Activated naive CD4-positive, alpha-beta T cell treated with anti-CD3 and anti-CD28 coated beads for 36 hours (primary cell): ENCODE data around the gene UNC79. TPM values are rescaled to one million over a fixed set of nuclear protein-coding genes. Genes with fewer than 3 reads are reported as not detected.

Experiments used
- CTCF ChIA-PET: fragments of 350-600 bp; sonication (Branson Sonifier 250); formaldehyde crosslinking; loops from one replicate; lab custom pipeline; 2021; ENCODE audit warnings: antibody characterized with exemption; lab: Charles Lee
- DNase-seq: peaks from one replicate; pipeline ENCODE4 v3.0.0-alpha.2; 2020
- H3K27ac Mint-ChIP-seq: one replicate; pipeline ENCODE4 v1.8.0; 2021; ENCODE audit warnings: mild to moderate bottlenecking, mixed read lengths
- H3K27me3 Mint-ChIP-seq: one replicate; pipeline ENCODE4 v1.8.0; 2021; ENCODE audit warnings: low read depth, mixed read lengths
- H3K36me3 Mint-ChIP-seq: one replicate; pipeline ENCODE4 v1.8.0; 2021; ENCODE audit warnings: low read depth, mixed read lengths
- H3K4me1 Mint-ChIP-seq: one replicate; pipeline ENCODE4 v1.8.0; 2021; ENCODE audit warnings: low read depth, mixed read lengths
- H3K4me3 Mint-ChIP-seq: one replicate; pipeline ENCODE4 v1.8.0; 2021; ENCODE audit warnings: mild to moderate bottlenecking, moderate library complexity, mixed read lengths
- H3K9me3 Mint-ChIP-seq: one replicate; pipeline ENCODE4 v1.8.0; 2021; ENCODE audit warnings: mixed read lengths
- intact Hi-C: fragments of 100-400 bp; cut with micrococcal nuclease; formaldehyde crosslinking; loops from one replicate; pipeline ENCODE4 v1.15.1; 2023
- total RNA-seq, 2 experiments: library from RNA; stranded (reverse); gene quantifications; one replicate each; pipeline ENCODE4 v1.2.3, GENCODE V29; 2021

Gene UNC79
- total RNA-seq, 2 experiments from 2014 or later: 0.02 to 0.07 TPM

- Mint-ChIP-seq H3K9me3 (peaks cover 4% of the 10 kb centered on the region), H3K4me1 (peaks cover 8% of the 10 kb centered on the region), H3K4me3 (no peak overlapping the region), H3K27ac (no peak overlapping the region), H3K36me3 (no peaks in the 10 kb centered on the region), H3K27me3 (peaks cover 20% of the 10 kb centered on the region)
- intact Hi-C loops: no loop called here
- peak; percentile 37 for DNase-seq
- CTCF ChIA-PET: no interaction called here
These were observed 217.9 kb downstream of the UNC79 start for GRCh38 chr14:93648440-93649168.

DNA sequence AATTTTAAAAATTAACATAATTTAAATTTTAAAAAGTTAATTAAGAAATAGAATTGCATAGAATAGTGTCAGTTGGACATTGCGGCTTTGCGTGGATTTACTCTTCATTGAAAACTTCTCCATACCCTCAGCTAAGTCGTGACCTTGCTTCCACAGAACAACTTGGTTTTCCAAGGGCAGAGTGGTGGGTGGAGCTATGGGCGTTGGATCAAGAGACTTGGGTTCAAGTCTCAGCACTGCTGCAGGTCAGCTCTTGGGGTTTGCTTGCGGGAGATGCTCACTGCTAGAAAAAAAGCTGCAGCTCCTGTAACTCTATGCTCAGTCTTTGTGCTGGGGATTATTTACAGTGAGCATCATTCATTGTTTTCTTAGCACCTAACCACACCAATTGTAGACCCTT lies 223.9 kb downstream of the UNC79 start:
- DNase-seq: no peak
- no peak overlapping the region for H3K4me3 Mint-ChIP-seq
- H3K4me1 Mint-ChIP-seq: no peaks in the 10 kb centered on the region
- H3K27me3 Mint-ChIP-seq: peaks cover 20% of the 10 kb centered on the region
- CTCF ChIA-PET: interaction anchor here (0.6 to 2.8 kb wide), 16 partner anchors 8 to 285 kb away, joined by 3 to 9 read pairs (median 5); no protein-coding TSS in a partner anchor
- no peaks in the 10 kb centered on the region for H3K36me3 Mint-ChIP-seq
- intact Hi-C loops: loop anchor here (10.0 kb wide), 1 partner anchor 350 kb away; no protein-coding TSS in a partner anchor
- H3K27ac Mint-ChIP-seq: no peak overlapping the region
- no peaks in the 10 kb centered on the region for H3K9me3 Mint-ChIP-seq

GRCh38 chr14:93655078-93655750 lies 224.5 kb downstream of the UNC79 start:
- Mint-ChIP-seq H3K27me3 (peaks cover 16% of the 10 kb centered on the region), H3K4me3 (no peak overlapping the region), H3K36me3 (no peaks in the 10 kb centered on the region), H3K9me3 (no peaks in the 10 kb centered on the region), H3K4me1 (no peaks in the 10 kb centered on the region), H3K27ac (no peak overlapping the region)
- CTCF ChIA-PET: interaction anchor here (0.6 to 2.8 kb wide), 16 partner anchors 7 to 264 kb away, joined by 3 to 9 read pairs (median 5); no protein-coding TSS in a partner anchor
- intact Hi-C loops: loop anchor here (1.0 to 10.0 kb wide), 3 partner anchors 238 to 350 kb away; no protein-coding TSS in a partner anchor
- DNase-seq: peak; percentile 18

- Mint-ChIP-seq H3K27ac (no peak overlapping the region), H3K27me3 (peaks cover 14% of the 10 kb centered on the region), H3K9me3 (no peaks in the 10 kb centered on the region), H3K4me1 (no peaks in the 10 kb centered on the region), H3K36me3 (no peaks in the 10 kb centered on the region), H3K4me3 (no peak overlapping the region)
- DNase-seq: no peak
- CTCF ChIA-PET: no interaction called here
- intact Hi-C loops: loop anchor here (10.0 kb wide), 1 partner anchor 347 kb away; no protein-coding TSS in a partner anchor
These were observed 227.1 kb downstream of the UNC79 start for GRCh38 chr14:93657875-93658274.

GRCh38 chr14:93663317-93663716 lies 232.6 kb downstream of the UNC79 start:
- H3K9me3 Mint-ChIP-seq: peaks cover 14% of the 10 kb centered on the region
- CTCF ChIA-PET: interaction anchor here (0.6 to 1.1 kb wide), 2 partner anchors 8 to 230 kb away, joined by 3 read pairs; no protein-coding TSS in a partner anchor
- H3K27ac Mint-ChIP-seq: no peak overlapping the region
- DNase-seq: no peak
- intact Hi-C loops: no loop called here
- H3K4me3 Mint-ChIP-seq: no peak overlapping the region
- no peaks in the 10 kb centered on the region for H3K4me1 Mint-ChIP-seq
- peaks cover 8% of the 10 kb centered on the region for H3K27me3 Mint-ChIP-seq
- H3K36me3 Mint-ChIP-seq: no peaks in the 10 kb centered on the region

- no peak for DNase-seq
- CTCF ChIA-PET: interaction anchor here (2.2 kb wide), 1 partner anchor 10 kb away, joined by 9 read pairs; no protein-coding TSS in a partner anchor
- Mint-ChIP-seq H3K4me1 (no peaks in the 10 kb centered on the region), H3K27me3 (peaks cover 10% of the 10 kb centered on the region), H3K36me3 (no peaks in the 10 kb centered on the region), H3K9me3 (peaks cover 14% of the 10 kb centered on the region), H3K27ac (no peak overlapping the region), H3K4me3 (no peak overlapping the region)
- intact Hi-C loops: no loop called here
These were observed 234.4 kb downstream of the UNC79 start for GRCh38 chr14:93665169-93665568.

- Mint-ChIP-seq H3K27ac (no peak overlapping the region), H3K27me3 (peaks cover 12% of the 10 kb centered on the region), H3K4me3 (no peak overlapping the region), H3K4me1 (no peaks in the 10 kb centered on the region), H3K9me3 (peaks cover 6% of the 10 kb centered on the region), H3K36me3 (no peaks in the 10 kb centered on the region)
- intact Hi-C loops: no loop called here
- CTCF ChIA-PET: no interaction called here
- no peak for DNase-seq
These were observed 238.9 kb downstream of the UNC79 start for GRCh38 chr14:93669632-93670031.

GRCh38 chr14:93674343-93674742 lies 243.6 kb downstream of the UNC79 start:
- H3K27me3 Mint-ChIP-seq: peaks cover 2% of the 10 kb centered on the region
- H3K4me1 Mint-ChIP-seq: no peaks in the 10 kb centered on the region
- no peaks in the 10 kb centered on the region for H3K36me3 Mint-ChIP-seq
- H3K4me3 Mint-ChIP-seq: no peak overlapping the region
- DNase-seq: no peak
- CTCF ChIA-PET: no interaction called here
- intact Hi-C loops: no loop called here
- no peak overlapping the region for H3K27ac Mint-ChIP-seq
- H3K9me3 Mint-ChIP-seq: no peaks in the 10 kb centered on the region

GRCh38 chr14:93675651-93676050 lies 244.9 kb downstream of the UNC79 start:
- Mint-ChIP-seq H3K36me3 (no peaks in the 10 kb centered on the region), H3K27ac (no peak overlapping the region), H3K4me3 (no peak overlapping the region), H3K9me3 (no peaks in the 10 kb centered on the region), H3K27me3 (peaks cover 2% of the 10 kb centered on the region), H3K4me1 (no peaks in the 10 kb centered on the region)
- no peak for DNase-seq
- CTCF ChIA-PET: no interaction called here
- intact Hi-C loops: no loop called here

- H3K9me3 Mint-ChIP-seq: no peaks in the 10 kb centered on the region
- no peak overlapping the region for H3K27ac Mint-ChIP-seq
- CTCF ChIA-PET: no interaction called here
- no peak overlapping the region for H3K4me3 Mint-ChIP-seq
- no peaks in the 10 kb centered on the region for H3K4me1 Mint-ChIP-seq
- DNase-seq: no peak
- intact Hi-C loops: no loop called here
- H3K36me3 Mint-ChIP-seq: no peaks in the 10 kb centered on the region
- H3K27me3 Mint-ChIP-seq: peaks cover 2% of the 10 kb centered on the region
These were observed 245.7 kb downstream of the UNC79 start for GRCh38 chr14:93676416-93676958.

DNA sequence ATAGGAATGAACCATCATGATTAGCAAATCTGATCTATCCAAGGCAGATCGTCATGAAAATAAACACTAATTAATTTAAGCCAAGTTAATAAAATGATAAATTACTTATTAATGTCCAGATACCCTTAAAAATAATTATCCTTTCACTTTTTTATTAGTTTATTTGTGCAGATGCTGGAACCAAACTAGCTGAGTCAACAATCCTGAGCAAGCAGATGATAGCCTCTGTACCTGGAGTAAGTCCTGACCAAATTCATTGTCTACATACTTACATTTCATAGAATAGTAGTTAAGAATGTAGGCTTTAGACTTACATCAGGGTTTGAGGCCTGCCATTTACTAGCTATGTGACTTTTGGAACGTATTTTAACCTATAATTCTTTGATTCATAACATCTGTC lies 251.7 kb downstream of the UNC79 start:
- Mint-ChIP-seq H3K36me3 (no peaks in the 10 kb centered on the region), H3K27ac (no peak overlapping the region), H3K27me3 (peaks cover 16% of the 10 kb centered on the region), H3K4me3 (no peak overlapping the region), H3K4me1 (no peaks in the 10 kb centered on the region), H3K9me3 (no peaks in the 10 kb centered on the region)
- no peak for DNase-seq
- CTCF ChIA-PET: no interaction called here
- intact Hi-C loops: no loop called here

- H3K4me1 Mint-ChIP-seq: no peaks in the 10 kb centered on the region
- intact Hi-C loops: no loop called here
- no peak for DNase-seq
- peaks cover 20% of the 10 kb centered on the region for H3K27me3 Mint-ChIP-seq
- H3K9me3 Mint-ChIP-seq: no peaks in the 10 kb centered on the region
- H3K27ac Mint-ChIP-seq: no peak overlapping the region
- H3K4me3 Mint-ChIP-seq: no peak overlapping the region
- H3K36me3 Mint-ChIP-seq: no peaks in the 10 kb centered on the region
- CTCF ChIA-PET: no interaction called here
These were observed 252.5 kb downstream of the UNC79 start for GRCh38 chr14:93683226-93683625.
